ENCODE data around the gene CPXM2.

The CPXM2 gene

GRCh38 chr10:123703195-123703790 is 188.3 kb downstream of the CPXM2 start:
- TF ChIP-seq CTCF (IDR thresholded peaks at IDR 0.05; ENCODE audit: extremely low read depth, insufficient read depth, missing control alignments): no peak
- DNase-seq (ENCODE audit: low spot score): no peak
- in situ Hi-C loops (cut with MboI; ENCODE audit: low pct_unique_long_range_greater_than_20kb, low sequenced_read_pairs, unreplicated experiment): no loop called here

Measured in GM13977 (cell line).